Effector CD4-positive, alpha-beta T cell (primary cell): ENCODE measurements around the gene MACROD2.

Experiments used
- DNase-seq: peaks from one replicate; pipeline ENCODE4 v3.0.0-alpha.2; 2020

MACROD2 gene

DNA sequence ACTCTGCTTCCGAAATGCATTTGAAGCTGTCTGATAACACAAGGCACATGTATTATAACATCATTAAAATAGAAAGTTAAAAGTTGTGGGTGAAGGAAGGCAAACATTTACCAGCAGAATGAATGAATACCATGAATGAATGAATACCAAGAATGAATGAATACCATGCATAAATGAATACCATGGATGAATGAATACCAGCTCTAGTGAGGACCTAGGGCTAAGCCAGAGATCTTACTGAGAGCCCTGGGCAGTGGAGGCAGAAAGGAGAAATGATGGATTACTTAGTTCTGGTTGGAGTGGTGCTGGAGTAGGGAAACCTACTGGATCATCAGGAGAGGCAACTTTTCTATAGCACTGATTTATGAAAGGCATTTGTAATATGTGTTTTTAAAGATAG is 1579.9 kb downstream of the MACROD2 start:
- no peak for DNase-seq

DNA sequence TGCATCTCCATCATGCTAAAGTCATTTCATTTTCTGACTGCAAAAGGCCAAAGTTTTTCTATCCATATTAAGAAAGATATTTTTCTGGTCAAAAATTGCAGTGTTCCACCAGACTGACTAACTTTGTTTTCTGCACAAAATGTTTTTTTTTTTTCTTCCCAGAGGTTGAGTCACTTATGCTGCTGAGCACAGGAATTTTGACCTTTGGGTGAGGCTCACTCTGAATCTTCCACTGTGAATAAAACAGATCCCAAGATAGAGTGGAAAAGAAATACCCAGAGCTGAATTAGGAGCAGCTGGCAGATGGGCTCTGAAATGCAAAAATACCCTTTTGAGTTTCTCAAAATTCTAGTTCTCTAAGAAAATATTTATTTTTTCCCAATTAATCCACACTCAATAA is 1581.1 kb downstream of the MACROD2 start:
- no peak for DNase-seq

DNA sequence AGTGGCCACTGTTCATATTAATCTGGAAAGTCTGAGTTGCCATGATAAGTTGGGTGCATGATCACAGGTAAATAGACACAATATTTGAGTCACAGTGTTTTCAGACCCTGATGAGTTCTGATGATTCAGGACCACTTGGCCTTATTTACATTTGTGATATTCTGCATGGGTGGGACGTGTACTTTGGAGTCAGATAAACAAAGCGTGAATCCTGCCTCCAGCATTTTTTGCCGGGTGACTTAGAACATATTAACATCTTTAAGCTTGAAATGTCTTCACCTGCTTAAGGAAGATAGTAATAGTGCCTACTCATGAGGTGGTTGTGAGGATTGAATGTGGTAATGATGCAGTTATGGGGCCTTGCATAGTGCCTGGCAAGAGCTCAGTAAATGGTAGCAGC is 1582.8 kb downstream of the MACROD2 start:
- DNase-seq = no peak

DNA sequence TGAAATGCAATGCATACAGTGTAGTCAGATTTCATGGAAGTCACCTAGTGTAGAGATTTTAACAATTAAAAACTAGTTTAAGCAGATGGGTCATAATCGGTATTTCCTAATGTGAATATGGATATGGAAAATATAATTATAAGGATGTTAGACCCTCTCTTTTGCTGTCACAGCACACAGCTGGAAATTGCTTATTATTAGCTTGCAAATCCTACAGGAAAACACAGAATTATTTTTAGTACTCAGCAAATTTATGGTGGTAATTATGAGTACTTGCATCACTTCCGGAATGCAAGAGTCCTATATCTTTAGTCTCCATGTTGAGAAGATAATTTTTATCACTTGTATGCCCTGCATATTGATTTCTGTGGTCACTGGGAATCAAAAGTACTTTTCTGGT is 1584.4 kb downstream of the MACROD2 start:
- no peak for DNase-seq

DNA sequence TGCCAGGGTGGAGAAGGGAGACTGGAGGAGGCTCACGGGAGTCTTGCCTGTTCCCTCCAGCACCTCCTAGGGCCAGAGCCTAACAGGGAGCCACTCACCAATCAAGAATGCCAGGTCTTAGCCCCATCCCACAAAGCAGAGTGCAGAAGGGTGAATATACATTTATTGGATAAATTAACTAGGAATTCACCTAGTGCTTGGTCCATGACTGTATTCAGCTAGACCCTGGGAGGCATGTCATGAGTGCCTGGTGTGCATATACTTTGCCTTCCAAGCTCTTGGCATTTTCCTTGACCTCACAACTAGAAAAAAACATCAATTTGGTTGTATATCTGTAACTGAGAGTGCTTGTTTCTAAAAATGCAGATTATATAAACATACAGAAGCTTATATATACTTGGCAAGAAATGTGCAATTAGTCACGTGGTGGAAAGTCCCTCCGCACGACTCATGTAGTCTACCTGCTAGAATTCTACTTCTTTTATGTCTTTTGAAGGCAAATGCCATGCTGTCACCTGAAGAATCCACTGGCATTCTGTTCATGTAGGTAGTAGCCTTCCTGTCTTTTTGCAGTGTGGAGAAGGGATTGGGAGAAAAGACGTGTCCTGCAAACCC is 1586.9 kb downstream of the MACROD2 start:
- DNase-seq = no peak

DNA sequence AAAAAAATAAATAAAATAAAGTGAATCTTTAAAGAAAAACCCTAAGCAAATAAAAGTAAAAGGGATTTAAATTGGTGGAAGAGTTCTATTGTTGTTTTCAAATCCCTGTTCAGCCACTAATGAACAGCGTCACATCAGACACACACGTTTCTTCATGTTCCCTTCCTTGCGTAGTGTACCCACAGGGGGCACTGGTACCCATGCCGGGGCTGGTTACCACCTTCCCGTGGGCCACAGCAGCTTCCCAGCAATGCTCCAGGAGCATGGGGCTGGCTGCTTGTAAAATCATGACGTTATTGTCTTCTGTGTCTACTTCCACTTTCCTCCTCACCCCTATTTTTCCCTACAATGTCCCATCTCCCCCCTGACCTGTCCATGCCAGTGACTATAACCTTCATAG is 1589.2 kb downstream of the MACROD2 start:
- DNase-seq = no peak

DNA sequence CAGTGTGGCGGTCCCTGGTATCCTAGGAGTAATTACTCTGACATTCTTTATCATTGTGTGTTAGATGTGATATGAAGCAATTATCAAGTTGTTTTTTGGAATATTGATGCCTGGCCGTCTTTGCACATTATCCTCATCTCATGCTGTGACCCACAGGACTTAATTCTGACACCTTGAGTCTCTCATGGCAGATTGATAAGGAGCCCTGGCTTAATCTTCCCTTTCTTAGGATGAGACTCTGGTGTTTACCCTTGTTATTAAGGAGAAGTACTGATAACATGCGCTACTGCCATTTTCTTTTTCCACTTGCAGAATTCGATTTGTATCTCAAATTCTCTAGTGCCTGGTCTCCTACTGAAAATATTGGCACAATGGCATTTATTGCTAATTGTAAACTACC is 1597.8 kb downstream of the MACROD2 start:
- DNase-seq = no peak

DNA sequence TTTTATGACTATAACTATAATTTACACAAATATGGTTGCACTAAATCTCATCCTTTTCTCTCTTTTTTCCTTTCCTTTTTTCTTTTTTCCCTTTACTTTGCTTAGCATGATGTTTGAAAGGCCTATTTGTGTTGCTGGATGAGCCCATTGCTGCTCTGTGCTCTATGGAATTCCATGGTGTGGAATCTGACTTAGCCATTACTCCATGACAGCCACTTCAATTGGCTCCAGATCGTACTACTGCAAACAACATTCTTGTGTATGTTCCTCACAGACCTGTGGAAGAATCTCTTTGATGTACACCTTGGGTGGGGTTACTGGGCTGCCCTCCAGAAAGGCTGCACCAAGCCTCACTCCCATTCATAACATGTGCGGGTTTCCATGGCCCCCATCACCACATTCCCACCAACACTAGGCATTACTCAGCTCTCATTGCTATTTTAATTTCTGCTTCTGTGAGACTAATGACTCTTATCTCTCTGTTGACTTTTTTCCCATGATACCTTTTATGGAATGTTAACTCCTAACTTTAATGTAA is 1598.9 kb downstream of the MACROD2 start:
- DNase-seq = no peak

DNA sequence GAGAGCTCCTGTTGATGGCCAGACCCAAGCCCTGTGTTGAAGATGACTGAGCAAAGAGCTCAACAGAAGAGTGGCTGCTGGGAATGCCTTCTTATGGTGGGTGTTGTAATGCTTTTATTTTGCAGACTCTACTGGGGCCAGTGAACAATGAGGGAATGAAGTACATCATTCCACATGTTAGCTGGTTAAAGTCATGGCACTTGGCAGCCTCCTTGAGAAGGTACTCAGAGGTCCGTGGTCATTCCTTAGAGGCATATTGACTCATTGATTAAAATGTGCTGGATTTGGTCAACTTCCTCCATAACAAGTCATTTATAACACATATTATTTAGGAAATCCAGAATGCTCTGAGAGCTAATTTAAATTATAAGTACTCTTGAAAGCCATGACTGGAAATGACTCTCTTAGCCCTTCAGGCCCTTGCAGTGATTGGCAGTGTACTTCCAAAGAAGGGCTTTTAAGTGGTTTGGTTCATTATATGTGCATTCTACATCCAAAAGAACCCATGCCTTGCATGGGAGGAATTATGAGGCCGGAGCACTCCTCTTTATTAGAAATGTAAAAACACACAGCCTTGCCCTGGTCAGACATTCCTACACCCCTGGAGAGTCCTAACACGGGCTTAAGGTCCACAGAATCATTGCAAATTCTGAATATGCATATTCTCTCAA is 1601.0 kb downstream of the MACROD2 start:
- no peak for DNase-seq

DNA sequence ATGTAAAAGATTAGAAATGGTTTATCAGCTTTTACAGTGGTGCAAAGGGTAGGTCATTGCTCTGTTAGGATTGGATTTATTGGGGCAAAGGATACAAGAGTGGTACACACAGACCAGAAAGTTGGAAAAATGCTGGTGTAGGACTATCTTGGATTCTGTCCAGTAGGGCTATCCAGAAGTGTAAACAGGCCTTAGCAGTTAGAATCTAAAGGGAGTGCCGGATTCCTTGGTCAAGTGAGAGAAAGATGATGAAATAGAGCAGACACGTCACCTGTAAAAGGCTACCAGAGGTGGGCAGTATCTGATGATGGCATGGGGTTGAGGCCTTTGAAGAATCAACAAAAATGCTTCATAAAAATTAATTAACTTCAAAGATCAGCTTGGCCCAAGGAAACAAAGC is 1602.0 kb downstream of the MACROD2 start:
- no peak for DNase-seq

DNA sequence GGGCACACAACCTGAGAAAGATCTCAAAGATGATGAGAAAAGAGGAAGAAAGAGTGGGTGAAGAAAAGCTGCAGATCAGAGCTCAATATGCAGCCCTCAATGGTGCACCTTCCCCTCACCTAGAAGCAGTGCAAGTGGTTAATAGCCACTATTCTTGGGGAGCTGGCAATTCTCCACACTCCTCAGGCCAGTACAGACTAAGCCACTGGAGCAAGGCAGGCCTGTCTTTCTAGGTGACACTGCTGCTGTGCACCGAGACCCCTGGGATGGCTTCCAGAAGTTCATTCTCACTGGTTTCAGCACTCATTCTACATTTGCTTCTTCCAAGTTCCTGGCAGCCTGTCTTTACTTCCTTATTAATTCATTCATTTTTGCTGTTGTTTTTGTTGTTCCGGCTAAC is 1604.6 kb downstream of the MACROD2 start:
- DNase-seq = no peak

DNA sequence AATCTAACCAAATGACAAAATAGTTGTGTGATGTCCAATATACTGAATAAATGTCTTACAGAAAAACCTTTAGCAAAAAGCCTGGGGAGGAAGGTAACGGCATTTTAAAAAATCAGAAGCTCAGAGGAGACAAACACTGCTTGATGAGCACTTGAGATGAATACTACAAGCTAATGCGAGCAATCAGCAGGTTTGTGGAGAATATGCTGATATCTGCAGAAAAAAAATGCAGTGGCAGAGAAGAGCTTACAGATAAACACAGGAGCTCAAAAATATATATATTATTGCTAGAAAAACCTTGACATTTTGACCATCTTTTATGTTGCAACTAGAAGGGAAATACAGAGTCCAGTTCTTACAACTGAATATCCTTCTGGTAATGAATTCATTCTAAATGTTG is 1605.2 kb downstream of the MACROD2 start:
- no peak for DNase-seq

DNA sequence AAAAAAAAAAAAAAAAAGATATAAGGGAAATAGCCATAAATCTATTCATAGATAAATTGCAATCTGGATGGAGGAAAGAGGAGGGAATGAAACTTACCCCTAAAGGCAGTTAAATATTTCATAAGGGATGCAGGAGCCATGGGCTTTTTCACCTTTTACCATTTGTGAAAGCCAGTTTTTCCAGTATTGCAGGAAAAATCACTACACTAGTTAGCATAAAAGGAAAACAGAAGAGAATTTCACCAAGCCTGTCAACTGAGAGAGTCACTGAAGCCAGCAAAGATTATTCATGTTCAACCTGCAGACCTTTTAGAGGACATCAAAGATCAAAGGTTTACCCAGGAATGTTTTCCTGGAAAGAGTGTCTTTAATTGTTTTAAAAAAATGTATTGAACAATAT is 1608.2 kb downstream of the MACROD2 start:
- DNase-seq = no peak

DNA sequence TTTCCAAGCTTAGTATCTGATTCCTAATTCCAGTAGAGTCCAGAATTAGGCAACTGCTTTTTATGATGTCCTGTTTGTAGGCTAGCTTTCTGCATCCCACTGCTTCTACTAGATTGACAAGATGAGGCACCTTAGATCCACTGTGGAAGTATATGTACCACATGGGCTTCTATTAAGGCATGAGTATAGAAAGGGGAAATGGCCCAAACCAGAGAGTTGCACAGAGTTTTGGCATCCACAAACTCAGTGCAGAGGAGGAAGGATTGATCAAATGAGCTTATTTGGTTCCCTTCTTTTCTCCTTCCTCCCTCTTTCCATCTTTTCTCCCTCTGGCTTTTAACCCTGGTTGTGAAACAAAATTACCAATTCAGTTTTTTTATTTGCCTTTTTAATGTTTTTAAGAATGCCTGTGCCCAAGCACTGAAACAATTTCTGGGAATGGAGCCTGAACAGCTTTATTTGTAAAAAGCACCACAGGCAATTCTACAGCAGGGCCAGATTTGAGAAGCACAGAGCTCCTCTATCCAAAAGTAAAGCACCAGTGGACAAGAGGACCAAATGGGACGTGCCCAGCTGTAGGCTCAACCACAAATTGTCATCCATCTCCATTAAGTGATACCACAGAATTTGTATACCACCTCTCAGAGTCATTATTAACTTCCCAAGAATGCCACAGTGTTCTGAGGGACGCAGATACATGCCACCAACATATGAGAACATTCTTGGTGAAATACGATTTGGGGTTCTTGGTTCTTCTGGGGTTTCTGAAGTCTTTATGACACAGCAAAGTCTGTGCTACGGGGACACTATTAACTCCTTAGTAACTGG is 1608.9 kb downstream of the MACROD2 start:
- no peak for DNase-seq

DNA sequence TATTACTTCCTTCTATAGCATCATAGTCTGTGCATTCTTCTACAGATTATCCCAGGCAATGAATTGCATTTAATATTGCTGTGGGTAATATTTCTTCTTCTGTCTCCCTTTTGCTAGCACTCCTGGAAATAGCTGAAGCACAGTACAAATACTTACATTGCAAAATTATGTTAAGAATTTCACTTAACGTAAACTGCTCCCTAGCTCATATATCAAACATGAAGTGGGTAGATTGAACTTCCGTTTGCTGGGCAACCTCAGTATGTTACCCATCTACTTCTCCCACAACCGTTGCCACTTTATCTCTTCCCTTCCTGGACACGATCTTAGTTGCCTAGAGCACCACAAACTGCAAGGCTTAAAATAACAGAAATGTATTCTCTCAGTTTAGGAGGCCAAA is 1614.6 kb downstream of the MACROD2 start:
- DNase-seq = no peak

DNA sequence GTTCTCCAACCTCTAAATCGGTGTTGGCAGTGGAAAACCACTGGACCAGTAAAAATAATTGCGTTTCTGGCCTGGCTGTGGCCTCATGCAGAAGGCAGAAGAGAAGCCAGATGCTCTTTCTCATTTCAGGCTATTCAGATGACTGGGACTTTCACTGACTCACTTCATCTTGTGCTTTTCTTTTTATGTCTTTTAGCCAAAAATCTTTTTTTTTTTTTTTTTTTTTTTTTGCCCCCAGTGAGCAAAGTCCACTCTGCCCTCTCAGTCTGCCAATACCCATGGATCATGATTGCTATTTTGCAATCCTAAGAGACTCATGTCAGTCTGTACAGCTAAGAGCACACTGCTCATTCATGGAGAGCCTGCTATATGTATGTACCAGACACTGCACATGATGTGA is 1615.5 kb downstream of the MACROD2 start:
- no peak for DNase-seq

DNA sequence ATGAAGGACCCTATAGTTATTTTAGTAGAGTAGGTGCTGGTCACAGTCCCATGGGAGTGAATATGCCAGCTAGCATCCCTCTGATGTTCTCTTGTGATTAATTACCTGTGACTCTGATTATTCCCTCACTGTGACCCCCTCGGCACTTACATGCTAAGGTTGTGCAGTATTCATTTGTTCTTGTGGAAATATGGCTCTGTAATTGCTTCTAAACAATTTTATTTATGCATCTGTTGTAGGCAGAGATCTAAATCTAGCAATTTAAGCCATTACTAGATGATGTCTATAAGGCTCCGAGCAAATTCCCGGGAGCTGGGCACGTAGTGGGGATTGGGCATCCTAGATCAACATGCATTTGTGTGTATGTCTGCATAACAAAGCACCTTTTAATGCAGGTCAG is 1616.2 kb downstream of the MACROD2 start:
- DNase-seq = no peak

DNA sequence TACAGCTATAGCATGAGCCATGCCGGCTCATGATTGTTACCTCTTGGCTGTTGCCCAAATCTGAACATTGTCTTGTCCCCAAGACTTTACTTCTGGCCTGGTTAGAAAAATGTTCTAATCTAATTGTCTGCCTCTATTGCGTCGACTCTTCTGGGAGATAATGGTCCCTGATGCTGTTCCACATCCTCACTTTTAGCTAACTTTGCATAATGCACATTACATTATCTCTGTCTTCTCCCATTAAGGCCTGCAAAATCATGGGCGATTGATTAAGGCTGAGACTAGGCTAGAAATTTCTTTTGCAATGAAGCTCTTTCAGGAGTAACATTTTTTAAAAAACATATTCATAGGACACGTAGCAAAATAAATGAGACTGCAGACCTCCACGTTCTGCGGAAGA is 1616.9 kb downstream of the MACROD2 start:
- no peak for DNase-seq

DNA sequence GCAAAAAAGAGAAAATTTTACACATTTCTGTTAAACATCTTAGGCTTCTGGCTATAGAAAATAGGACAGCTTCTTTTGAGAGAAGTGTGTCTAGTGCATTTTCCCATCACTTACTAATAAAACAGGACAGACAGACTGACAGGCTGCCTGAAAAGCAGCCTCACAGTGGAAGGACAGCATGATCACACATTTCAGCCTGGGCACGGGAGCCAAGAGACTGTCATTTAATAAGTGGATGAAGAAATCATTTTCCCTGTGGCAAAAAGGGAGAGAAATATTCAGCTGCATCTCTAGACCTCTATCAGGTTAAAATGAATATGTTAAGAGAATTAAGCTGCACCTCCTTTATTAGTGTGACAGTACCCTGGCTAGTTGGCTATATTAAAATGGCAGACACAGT is 1617.5 kb downstream of the MACROD2 start:
- no peak for DNase-seq

DNA sequence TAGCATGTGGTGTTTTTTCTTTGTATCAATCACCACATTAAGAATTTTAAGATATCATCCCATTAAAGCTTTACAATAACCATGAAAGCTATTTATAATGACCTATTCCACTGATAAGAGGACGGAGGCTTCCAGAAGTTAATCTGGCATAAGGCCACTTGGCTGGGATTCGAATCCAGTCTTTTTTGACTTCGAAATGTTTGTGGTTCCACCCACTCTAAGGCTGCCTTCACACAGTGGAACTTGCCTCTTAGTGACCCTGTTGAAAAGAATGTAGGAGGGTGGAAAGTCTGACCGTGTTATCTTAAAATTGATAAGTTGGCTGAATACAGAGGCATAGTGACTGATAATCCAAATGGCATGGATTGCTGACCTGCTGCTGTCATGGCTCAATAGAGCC is 1618.2 kb downstream of the MACROD2 start:
- DNase-seq = no peak

DNA sequence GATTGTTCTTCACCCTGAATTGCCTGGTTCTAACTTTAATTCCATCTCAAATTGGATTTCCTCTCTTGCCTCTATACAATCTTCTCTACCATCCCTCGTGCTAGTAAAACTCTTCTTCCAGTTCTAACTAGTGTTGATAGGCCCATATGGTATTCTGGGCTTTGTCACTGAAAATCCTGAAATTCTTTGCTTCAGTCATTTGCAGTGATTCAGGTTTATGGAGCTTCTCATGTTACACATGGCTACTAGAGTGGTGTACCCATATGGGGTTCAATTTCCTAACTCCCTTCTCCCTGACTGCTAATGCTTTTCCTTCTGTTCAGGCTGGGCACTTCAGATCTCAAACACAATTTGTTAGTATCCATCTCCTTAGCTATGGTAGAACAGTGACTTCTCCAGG is 1621.3 kb downstream of the MACROD2 start:
- no peak for DNase-seq

DNA sequence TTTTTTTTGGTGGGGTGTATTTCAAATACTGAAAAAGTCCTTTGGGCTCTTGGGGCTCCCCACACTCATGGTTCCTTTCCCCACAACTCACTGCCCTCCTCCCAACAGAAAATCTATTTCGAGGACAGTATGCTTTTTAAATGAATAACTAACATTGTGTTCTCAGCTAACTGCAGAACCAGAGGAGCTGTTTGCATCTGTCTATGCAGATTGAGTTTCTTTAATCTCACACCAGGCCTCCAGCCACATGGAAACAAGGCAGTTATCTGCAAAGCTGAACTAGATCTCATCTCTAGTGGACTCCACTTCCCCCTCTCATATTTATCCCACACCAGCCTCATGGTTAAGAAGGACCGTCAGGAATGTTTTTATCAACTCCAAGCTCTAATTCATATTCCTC is 1622.8 kb downstream of the MACROD2 start:
- no peak for DNase-seq

DNA sequence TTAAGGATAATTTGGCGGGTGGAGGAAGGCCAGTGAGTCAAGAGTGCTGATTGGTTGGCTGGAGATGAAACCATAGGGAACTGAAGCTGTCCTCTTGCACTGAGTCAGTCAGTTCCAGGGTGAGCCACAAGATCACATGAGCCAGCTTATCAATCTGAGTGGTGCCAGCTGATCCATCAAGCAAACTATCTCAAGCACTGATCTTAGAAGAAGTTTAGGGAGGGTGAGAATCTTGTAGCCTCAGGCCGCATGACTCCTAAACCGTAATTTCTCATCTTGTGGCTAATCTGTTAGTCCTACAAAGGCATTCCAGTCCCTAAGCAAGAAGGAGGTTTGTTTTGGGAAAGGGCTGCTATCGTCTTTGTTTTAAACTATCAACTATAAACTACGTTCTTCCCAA is 1623.6 kb downstream of the MACROD2 start:
- DNase-seq = no peak

DNA sequence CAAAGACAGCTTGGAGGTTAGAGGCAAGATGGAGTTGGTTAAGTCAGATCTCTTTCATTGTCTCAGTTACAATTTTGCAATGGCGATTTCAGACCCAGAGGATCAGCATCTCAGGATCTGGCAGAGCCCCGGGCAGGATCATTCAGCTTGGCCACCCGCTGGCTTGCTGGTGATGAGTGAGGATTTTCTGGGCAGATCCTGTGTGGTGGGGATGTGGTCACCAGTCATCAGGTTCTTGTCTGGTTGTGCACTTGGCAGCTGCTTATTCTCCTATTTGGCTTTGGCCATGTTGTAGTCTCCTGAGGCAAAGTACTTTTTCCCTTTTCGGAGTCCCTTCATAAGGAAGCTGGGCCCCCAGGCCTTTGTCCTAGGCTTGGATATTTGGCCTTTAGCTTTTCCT is 1624.0 kb downstream of the MACROD2 start:
- DNase-seq = no peak
